Endothelial cell of umbilical vein (primary cell): ENCODE measurements around the gene ITSN2. TPM values are rescaled to one million over a fixed set of nuclear protein-coding genes. Genes with fewer than 3 reads are reported as not detected.

Experiments used
- BruUV-seq: library from RNA; stranded (reverse); fragments of 400-500 nt; replicated peaks from 2 replicates; lab custom pipeline; 2021; lab: Mats Ljungman, UMichigan
- CTCF ChIA-PET: fragments of 300-600, 350-600 bp; sonication (Branson Sonifier 250); formaldehyde crosslinking; loops from one replicate; lab custom pipeline; 2021; ENCODE audit warnings: antibody characterized with exemption, inconsistent platforms; lab: Charles Lee
- POLR2A ChIA-PET: fragments of 300-600, 350-600 bp; sonication (Branson Sonifier 250); formaldehyde crosslinking; loops from one replicate; lab custom pipeline; 2021; ENCODE audit warnings: antibody characterized with exemption, inconsistent platforms; lab: Charles Lee
- DNase-seq: peaks from one replicate; pipeline ENCODE4 v3.0.0-alpha.2; 2011; ENCODE audit warnings: low read depth, low spot score
- FAIRE-seq: peaks from 2 replicates; lab custom pipeline; 2011; peaks lifted over from hg19 to GRCh38; lab: Jason Lieb, UNC
- H2AFZ ChIP-seq: 2 replicates; pipeline ENCODE4 v1.6.0; 2012; ENCODE audit warnings: low read depth, low read length, control low read depth, inconsistent platforms
- H3K27ac ChIP-seq: 2 replicates; pipeline ENCODE4 v1.5.1; 2011; ENCODE audit warnings: low read depth, mild to moderate bottlenecking, control low read depth, low read length, moderate library complexity; ENCODE audit not compliant: insufficient read depth
- H3K27me3 ChIP-seq, 2 experiments: 2 replicates each; pipeline versions ENCODE4 v1.6.0 to v1.6.1; 2011; ENCODE audit warnings: low read length in 2 of 2, mixed read lengths in 1 of 2; ENCODE audit not compliant: control insufficient read depth in 2 of 2, insufficient read depth in 2 of 2
- H3K36me3 ChIP-seq, 2 experiments: 2 replicates in 1 of 2; 3 replicates in 1 of 2; pipeline ENCODE4 v1.5.1; 2011; ENCODE audit warnings: low read length in 2 of 2, mild to moderate bottlenecking in 1 of 2, moderate library complexity in 1 of 2; ENCODE audit not compliant: control insufficient read depth in 2 of 2, insufficient read depth in 2 of 2; ENCODE audit errors: extremely low read depth in 1 of 2
- H3K4me1 ChIP-seq: 3 replicates; pipeline ENCODE4 v1.5.1; 2011; ENCODE audit warnings: mild to moderate bottlenecking, low read length; ENCODE audit not compliant: control insufficient read depth, insufficient read depth; ENCODE audit errors: extremely low read depth
- H3K4me2 ChIP-seq: 2 replicates; pipeline ENCODE4 v1.6.1; 2011; ENCODE audit warnings: low read length, control low read depth, mixed read lengths; ENCODE audit not compliant: insufficient read depth
- H3K4me3 ChIP-seq, 3 experiments: fragments of 200-600 bp in 1 of 3; sonication (generic), shearing (Covaris generic) in 1 of 3; replicated peaks in 1 of 3; 2 replicates each; pipeline ENCODE4 v1.5.1; 2011 to 2016; ENCODE audit warnings: control low read depth in 3 of 3, low read length in 3 of 3, mild to moderate bottlenecking in 2 of 3, inconsistent platforms in 1 of 3, low read depth in 1 of 3, moderate library complexity in 1 of 3; ENCODE audit not compliant: insufficient read depth in 1 of 3
- H3K79me2 ChIP-seq: 2 replicates; pipeline ENCODE4 v1.6.0; 2012; ENCODE audit warnings: low read length, inconsistent platforms; ENCODE audit not compliant: control insufficient read depth, insufficient read depth
- H3K9ac ChIP-seq: replicated peaks from 2 replicates; pipeline ENCODE3; 2011; ENCODE audit warnings: low read length, control low read depth; ENCODE audit not compliant: insufficient read depth; ENCODE audit errors: extremely low read depth
- H3K9me1 ChIP-seq: replicated peaks from 3 replicates; pipeline ENCODE4 v1.6.0; 2011; ENCODE audit warnings: mild to moderate bottlenecking, low read length; ENCODE audit not compliant: control insufficient read depth, insufficient read depth; ENCODE audit errors: extremely low read depth
- H3K9me3 ChIP-seq: replicated peaks from 2 replicates; pipeline ENCODE4 v1.5.1; 2012; ENCODE audit warnings: low read length, inconsistent platforms; ENCODE audit not compliant: control insufficient read depth, insufficient read depth
- H4K20me1 ChIP-seq: replicated peaks from 2 replicates; pipeline ENCODE3; 2011; ENCODE audit warnings: mild to moderate bottlenecking, low read length; ENCODE audit not compliant: control insufficient read depth, insufficient read depth; ENCODE audit errors: extremely low read depth
- CTCF ChIP-seq, 2 donors: IDR thresholded peaks; 1 replicate in 1 of 2; 2 replicates in 1 of 2; pipeline ENCODE4 v1.5.1; 2011; ENCODE audit warnings: low read length in 2 of 2, mild to moderate bottlenecking in 2 of 2, moderate library complexity in 2 of 2, control low read depth in 1 of 2, inconsistent platforms in 1 of 2, low read depth in 1 of 2; ENCODE audit not compliant: insufficient read depth in 1 of 2; ENCODE audit errors: extremely low read depth in 1 of 2
- EZH2 ChIP-seq: IDR thresholded peaks from 2 replicates; pipeline ENCODE4 v1.6.1; 2012; ENCODE audit warnings: borderline replicate concordance, low read depth, mild to moderate bottlenecking, moderate library complexity, low read length, inconsistent platforms; ENCODE audit not compliant: severe bottlenecking
- FOS ChIP-seq: IDR thresholded peaks from 2 replicates; pipeline ENCODE4 v1.6.1; 2011; ENCODE audit warnings: mild to moderate bottlenecking, low read length, moderate library complexity, borderline replicate concordance; ENCODE audit not compliant: insufficient read depth
- GATA2 ChIP-seq: IDR thresholded peaks from 2 replicates; pipeline ENCODE4 v1.7.0; 2011; ENCODE audit warnings: low read depth, mild to moderate bottlenecking, moderate library complexity, mixed read lengths, low read length; ENCODE audit not compliant: insufficient read length, insufficient read depth
- JUN ChIP-seq: IDR thresholded peaks from 2 replicates; pipeline ENCODE4 v1.6.1; 2011; ENCODE audit warnings: borderline replicate concordance, low read depth; ENCODE audit not compliant: insufficient read length, insufficient read depth
- MAX ChIP-seq: IDR thresholded peaks from 2 replicates; pipeline ENCODE4 v1.6.1; 2011; ENCODE audit not compliant: insufficient read depth, insufficient read length
- MYC ChIP-seq: IDR thresholded peaks from one replicate; pipeline ENCODE4 v1.6.1; 2011; ENCODE audit warnings: mild to moderate bottlenecking, low read depth, low read length
- POLR2A ChIP-seq: IDR thresholded peaks from 2 replicates; pipeline ENCODE4 v1.6.1; 2012; ENCODE audit warnings: low read depth, mild to moderate bottlenecking, control low read depth, low read length
- POLR2AphosphoS5 ChIP-seq: IDR thresholded peaks from 2 replicates; pipeline ENCODE4 v1.6.1; 2012; ENCODE audit warnings: low read depth, mild to moderate bottlenecking, control low read depth, low read length, moderate library complexity; ENCODE audit not compliant: insufficient read depth
- dilution Hi-C: fragments of 300-500 bp; cut with MboI; formaldehyde crosslinking; loops from one replicate; pipeline ENCODE4 v1.15.0; 2019; ENCODE audit warnings: low sequenced_read_pairs; ENCODE audit not compliant: extremely low pct_ligation_motif_present
- intact Hi-C: fragments of 100-400 bp; cut with micrococcal nuclease; formaldehyde crosslinking; loops from one replicate; pipeline ENCODE4 v1.10.0; 2022
- polyA plus RNA-seq, 4 experiments: library from polyadenylated mRNA; depleted of rRNA in 3 of 4; stranded (reverse) in 3 of 4; unstranded in 1 of 4; fragments of >200 nt; gene quantifications; 2 replicates each; pipeline versions ENCODE4 v1.2.1 to v1.2.3, GENCODE V29; 2011 to 2012; ENCODE audit warnings: missing spikeins in 1 of 4
- total RNA-seq: library from RNA; stranded (reverse); gene quantifications from 2 replicates; pipeline ENCODE4 v1.2.3, GENCODE V29; 2021

The ITSN2 gene
- total and polyA plus RNA-seq, 2 donors (not counting 3 experiments of a cell fraction or from before 2014, with no cell fraction given), result 30.5 to 56.8 TPM

GRCh38 chr2:24332791-24333540, 27.4 kb downstream of the ITSN2 start:
- intact Hi-C loops, result loop anchor here (2.0 kb wide), 2 partner anchors 14 to 32 kb away; no protein-coding TSS in a partner anchor
- H3K79me2 ChIP-seq, result peaks cover 47% of the 10 kb centered on the region
- DNase-seq, result peak; percentile 62

More at GRCh38 chr2:24332791-24333540, 27.4 kb downstream of the ITSN2 start:
- no peaks in the 10 kb centered on the region for H3K9me3 ChIP-seq
- peaks cover 33% of the 10 kb centered on the region for H3K4me1 ChIP-seq
- FAIRE-seq, result peak; percentile 44
- no peaks in the 10 kb centered on the region for H3K27me3 ChIP-seq
- dilution Hi-C loops, result no loop called here
- no peak overlapping the region for H2AFZ ChIP-seq
- no peaks in the 10 kb centered on the region for H3K36me3 ChIP-seq
- ChIA-PET CTCF (no interaction called here), POLR2A (interaction anchor here (0.6 kb wide), 1 partner anchor 15 kb away, joined by 6 read pairs; no protein-coding TSS in a partner anchor)
- TF ChIP-seq JUN (no peak), POLR2A (no peak), POLR2AphosphoS5 (no peak), MYC (no peak), CTCF (IDR thresholded peaks at IDR 0.05; ENCODE audit: extremely low read depth in 1 of 2, insufficient read depth in 1 of 2, low read depth in 1 of 2, low read length in 2 of 2) (no peak), MAX (no peak), GATA2 (no peak), FOS (no peak), EZH2 (no peak)
- peak overlapping the region in 1 of 3 experiments; percentile 50 for H3K4me3 ChIP-seq
- H3K27ac ChIP-seq, result peak overlapping the region; percentile 79
- H3K4me2 ChIP-seq, result peak overlapping the region; percentile 87
- BruUV-seq, result no TSS peak
- H4K20me1 ChIP-seq, result no peaks in the 10 kb centered on the region
- no peak overlapping the region for H3K9ac ChIP-seq
- H3K9me1 ChIP-seq, result no peaks in the 10 kb centered on the region
